SU-DHL-6 (cell line): Measurements from ENCODE around the gene SLC24A3.

Source experiments
- H2AFZ ChIP-seq: fragments of 200-600 bp; sonication (generic); 2 replicates; pipeline ENCODE4 v1.6.1; 2014; ENCODE audit warnings: low read depth, mild to moderate bottlenecking, moderate library complexity, mixed read lengths, antibody characterized with exemption, low read length; ENCODE audit not compliant: severe bottlenecking
- H3F3A ChIP-seq: fragments of 200-600 bp; shearing (Covaris generic); 2 replicates; pipeline ENCODE4 v1.6.0; 2016; ENCODE audit warnings: antibody characterized with exemption, mild to moderate bottlenecking; ENCODE audit not compliant: insufficient read depth
- H3K27ac ChIP-seq: fragments of 200-600 bp; sonication (generic); 2 replicates; pipeline ENCODE4 v1.5.1; 2016; ENCODE audit warnings: low read depth, mild to moderate bottlenecking, low read length, moderate library complexity, mixed read lengths
- H3K27me3 ChIP-seq: fragments of 200-600 bp; sonication (generic), shearing (Covaris generic); 2 replicates; pipeline ENCODE4 v1.6.0; 2014; ENCODE audit warnings: mild to moderate bottlenecking, low read length
- H3K36me3 ChIP-seq: fragments of 200-600 bp; sonication (generic); 2 replicates; pipeline ENCODE4 v1.6.1; 2014; ENCODE audit warnings: mild to moderate bottlenecking, low read length, mixed read lengths
- H3K4me2 ChIP-seq: fragments of 300-600, 200-600 bp; shearing (Covaris generic), sonication (generic); 2 replicates; pipeline ENCODE4 v1.6.0; 2014; ENCODE audit warnings: low read length, low read depth, mild to moderate bottlenecking; ENCODE audit not compliant: poor library complexity, severe bottlenecking
- H3K4me3 ChIP-seq: fragments of 200-600 bp; sonication (generic); 2 replicates; pipeline ENCODE4 v1.5.1; 2014; ENCODE audit warnings: antibody characterized with exemption, low read length, mild to moderate bottlenecking, mixed read lengths; ENCODE audit not compliant: insufficient read depth, poor library complexity, severe bottlenecking
- H3K79me2 ChIP-seq: fragments of 200-600 bp; sonication (generic); 2 replicates; pipeline ENCODE4 v1.6.1; 2014; ENCODE audit warnings: mild to moderate bottlenecking, low read length, moderate library complexity; ENCODE audit not compliant: insufficient read depth
- H3K9ac ChIP-seq: fragments of 200-600 bp; sonication (generic); 2 replicates; pipeline ENCODE4 v1.7.0; 2014; ENCODE audit warnings: mild to moderate bottlenecking, low read length
- H3K9me2 ChIP-seq: fragments of 200-600 bp; sonication (generic); replicated peaks from 2 replicates; pipeline ENCODE4 v1.6.1; 2014; ENCODE audit warnings: low read length; ENCODE audit not compliant: insufficient read depth
- H3K9me3 ChIP-seq: fragments of 200-600 bp; sonication (generic); 2 replicates; pipeline ENCODE4 v1.6.1; 2014; ENCODE audit warnings: low read length, mixed read lengths; ENCODE audit not compliant: insufficient read depth
- H4K20me1 ChIP-seq: fragments of 200-600 bp; sonication (generic); 2 replicates; pipeline ENCODE4 v1.6.1; 2014; ENCODE audit warnings: low read depth, mild to moderate bottlenecking, antibody characterized with exemption, low read length, moderate library complexity, mixed read lengths
- CTCF ChIP-seq: fragments of 200-600 bp; sonication (generic); IDR thresholded peaks from one replicate; pipeline ENCODE4 v1.5.1; 2017; ENCODE audit warnings: antibody characterized with exemption, mild to moderate bottlenecking, low read length, moderate library complexity; ENCODE audit not compliant: insufficient read depth, poor library complexity, severe bottlenecking
- EZH2phosphoT487 ChIP-seq: fragments of 200-600 bp; sonication (generic), shearing (Covaris generic); conservative IDR thresholded peaks from 2 replicates; pipeline ENCODE4 v1.6.1; 2018; ENCODE audit warnings: mild to moderate bottlenecking, antibody characterized with exemption, low read length, moderate library complexity, mixed read lengths

Gene SLC24A3

GRCh38 chr20:19260412-19261090 is 48.1 kb downstream of the SLC24A3 start:
- Histone ChIP-seq H3K9me2 (no peaks in the 10 kb centered on the region), H3K36me3 (no peaks in the 10 kb centered on the region), H4K20me1 (no peaks in the 10 kb centered on the region), H3F3A (no peaks in the 10 kb centered on the region), H3K9me3 (no peaks in the 10 kb centered on the region), H3K27me3 (no peaks in the 10 kb centered on the region), H3K4me3 (no peak overlapping the region), H3K27ac (no peak overlapping the region), H3K79me2 (no peaks in the 10 kb centered on the region), H3K9ac (no peak overlapping the region), H3K4me2 (no peak overlapping the region), H2AFZ (no peak overlapping the region)
- no peak for TF ChIP-seq CTCF
- TF ChIP-seq EZH2phosphoT487: no peak

- no peak overlapping the region for H3K9ac ChIP-seq
- H3F3A ChIP-seq: no peaks in the 10 kb centered on the region
- H3K9me3 ChIP-seq: no peaks in the 10 kb centered on the region
- no peaks in the 10 kb centered on the region for H3K36me3 ChIP-seq
- no peaks in the 10 kb centered on the region for H3K27me3 ChIP-seq
- H4K20me1 ChIP-seq: no peaks in the 10 kb centered on the region
- H3K4me3 ChIP-seq: no peak overlapping the region
- TF ChIP-seq EZH2phosphoT487 (no peak), CTCF (no peak)
- H2AFZ ChIP-seq: no peak overlapping the region
- no peaks in the 10 kb centered on the region for H3K9me2 ChIP-seq
- H3K4me2 ChIP-seq: no peak overlapping the region
- H3K79me2 ChIP-seq: no peaks in the 10 kb centered on the region
- H3K27ac ChIP-seq: no peak overlapping the region
These were observed 51.7 kb downstream of the SLC24A3 start for GRCh38 chr20:19264191-19264590.

- H3K4me3 ChIP-seq: no peak overlapping the region
- no peak overlapping the region for H3K9ac ChIP-seq
- H4K20me1 ChIP-seq: no peaks in the 10 kb centered on the region
- no peaks in the 10 kb centered on the region for H3F3A ChIP-seq
- H3K9me2 ChIP-seq: no peaks in the 10 kb centered on the region
- no peaks in the 10 kb centered on the region for H3K9me3 ChIP-seq
- H3K27me3 ChIP-seq: no peaks in the 10 kb centered on the region
- TF ChIP-seq CTCF (no peak), EZH2phosphoT487 (no peak)
- H3K4me2 ChIP-seq: no peak overlapping the region
- no peaks in the 10 kb centered on the region for H3K36me3 ChIP-seq
- H3K27ac ChIP-seq: no peak overlapping the region
- H2AFZ ChIP-seq: no peak overlapping the region
- no peaks in the 10 kb centered on the region for H3K79me2 ChIP-seq
These were observed 53.4 kb downstream of the SLC24A3 start for GRCh38 chr20:19265646-19266374.
